22Rv1 (cell line): ENCODE results near the gene CRAMP1.

Source experiments
- ZFX ChIP-seq: fragments of 450-650 bp; IDR thresholded peaks from 2 replicates; pipeline ENCODE4 v1.6.1; 2017; ENCODE audit warnings: antibody characterized with exemption, borderline replicate concordance
- TF ChIP-seq, protein P1 (sequence below): fragments of 450-650 bp; IDR thresholded peaks from 2 replicates; pipeline ENCODE4 v1.5.1; 2017; ENCODE audit warnings: mild to moderate bottlenecking

DNA sequence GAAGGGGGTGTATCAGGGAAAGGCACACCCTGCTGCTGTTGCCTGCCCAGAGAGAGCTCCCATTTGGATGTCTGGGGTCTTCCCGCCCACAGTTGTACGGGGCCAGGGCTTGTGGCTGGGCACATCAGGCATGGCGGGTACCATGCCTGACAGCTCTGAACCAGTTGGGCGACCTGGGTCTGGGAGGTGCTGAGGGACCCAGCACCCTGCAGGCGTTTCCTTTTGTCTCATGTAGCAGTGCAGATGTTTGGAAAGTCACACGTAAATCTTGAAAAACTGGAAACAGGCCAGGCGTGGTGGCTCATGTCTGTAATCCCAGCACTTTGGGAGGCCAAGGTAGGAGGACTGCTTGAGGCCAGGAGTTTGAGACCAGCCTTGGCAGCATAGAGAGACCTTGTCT, 57.5 kb downstream of the CRAMP1 start:
- TF ChIP-seq, protein P1, sequence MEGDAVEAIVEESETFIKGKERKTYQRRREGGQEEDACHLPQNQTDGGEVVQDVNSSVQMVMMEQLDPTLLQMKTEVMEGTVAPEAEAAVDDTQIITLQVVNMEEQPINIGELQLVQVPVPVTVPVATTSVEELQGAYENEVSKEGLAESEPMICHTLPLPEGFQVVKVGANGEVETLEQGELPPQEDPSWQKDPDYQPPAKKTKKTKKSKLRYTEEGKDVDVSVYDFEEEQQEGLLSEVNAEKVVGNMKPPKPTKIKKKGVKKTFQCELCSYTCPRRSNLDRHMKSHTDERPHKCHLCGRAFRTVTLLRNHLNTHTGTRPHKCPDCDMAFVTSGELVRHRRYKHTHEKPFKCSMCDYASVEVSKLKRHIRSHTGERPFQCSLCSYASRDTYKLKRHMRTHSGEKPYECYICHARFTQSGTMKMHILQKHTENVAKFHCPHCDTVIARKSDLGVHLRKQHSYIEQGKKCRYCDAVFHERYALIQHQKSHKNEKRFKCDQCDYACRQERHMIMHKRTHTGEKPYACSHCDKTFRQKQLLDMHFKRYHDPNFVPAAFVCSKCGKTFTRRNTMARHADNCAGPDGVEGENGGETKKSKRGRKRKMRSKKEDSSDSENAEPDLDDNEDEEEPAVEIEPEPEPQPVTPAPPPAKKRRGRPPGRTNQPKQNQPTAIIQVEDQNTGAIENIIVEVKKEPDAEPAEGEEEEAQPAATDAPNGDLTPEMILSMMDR = no peak
- no peak for TF ChIP-seq ZFX
